ENCODE results near the gene SEC11A. TPM values are rescaled to one million over a fixed set of nuclear protein-coding genes. Genes with fewer than 3 reads are reported as not detected.

Gene SEC11A
- total RNA-seq, 1 donor from 2014 or later, result 589 TPM

DNA sequence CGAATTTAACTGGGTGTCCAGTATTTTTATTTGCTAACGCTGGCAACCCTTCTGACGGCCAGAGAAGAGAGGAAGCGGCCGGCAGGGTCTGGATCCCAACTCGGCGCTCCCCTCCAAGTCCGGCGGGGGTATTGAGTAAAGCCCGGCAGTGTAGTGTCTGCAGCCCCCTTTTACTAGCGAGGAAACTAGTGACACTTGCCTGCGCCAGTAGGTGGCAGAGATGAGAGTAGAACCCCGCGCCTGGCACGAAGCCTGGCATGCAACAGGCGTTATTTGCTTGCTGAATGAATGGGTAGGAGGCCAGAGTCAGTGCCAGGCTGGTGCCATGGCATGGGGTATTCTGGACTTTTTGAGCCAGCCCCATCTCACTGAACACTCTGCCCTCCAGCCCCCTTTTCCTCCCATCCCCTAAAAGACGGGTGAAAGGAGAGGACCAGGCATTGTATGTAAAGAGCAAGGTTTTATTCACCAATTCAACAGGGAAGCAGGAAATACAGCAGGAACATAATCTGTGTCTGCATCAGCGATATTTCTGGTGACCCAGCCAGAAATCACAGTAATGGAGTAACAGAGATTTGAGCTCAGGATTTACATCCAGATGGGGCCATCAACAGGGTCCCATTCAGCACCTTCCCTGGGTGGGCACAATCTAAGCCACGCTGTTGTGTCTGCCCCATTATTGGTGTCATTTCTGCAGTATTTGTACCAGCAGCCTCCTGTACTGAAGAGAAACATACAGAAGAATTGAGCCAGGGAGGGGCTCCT lies 61.1 kb downstream of the SEC11A start:
- Histone ChIP-seq H3K79me2 (ENCODE audit: low read depth) (peaks cover 20% of the 10 kb centered on the region), H3K9me3 (ENCODE audit: low read depth) (no peaks in the 10 kb centered on the region), H4K20me1 (ENCODE audit: low read depth) (peaks cover 8% of the 10 kb centered on the region), H3K27ac (no peak overlapping the region), H3K4me3 (peak overlapping the region; percentile 76), H3K36me3 (no peaks in the 10 kb centered on the region), H2AFZ (replicated peaks) (peak overlapping the region; percentile 71), H3K27me3 (peaks cover 20% of the 10 kb centered on the region), H3K4me2 (peak overlapping the region; percentile 83), H3K9ac (peak overlapping the region; percentile 53), H3K4me1 (peaks cover 12% of the 10 kb centered on the region), H3F3A (ENCODE audit: low read depth) (peaks cover 41% of the 10 kb centered on the region)
- TF ChIP-seq EZH2phosphoT487 (IDR thresholded peaks at IDR 0.05) (no peak), EZH2 (IDR thresholded peaks at IDR 0.05) (no peak)
- TF ChIP-seq, protein P1, sequence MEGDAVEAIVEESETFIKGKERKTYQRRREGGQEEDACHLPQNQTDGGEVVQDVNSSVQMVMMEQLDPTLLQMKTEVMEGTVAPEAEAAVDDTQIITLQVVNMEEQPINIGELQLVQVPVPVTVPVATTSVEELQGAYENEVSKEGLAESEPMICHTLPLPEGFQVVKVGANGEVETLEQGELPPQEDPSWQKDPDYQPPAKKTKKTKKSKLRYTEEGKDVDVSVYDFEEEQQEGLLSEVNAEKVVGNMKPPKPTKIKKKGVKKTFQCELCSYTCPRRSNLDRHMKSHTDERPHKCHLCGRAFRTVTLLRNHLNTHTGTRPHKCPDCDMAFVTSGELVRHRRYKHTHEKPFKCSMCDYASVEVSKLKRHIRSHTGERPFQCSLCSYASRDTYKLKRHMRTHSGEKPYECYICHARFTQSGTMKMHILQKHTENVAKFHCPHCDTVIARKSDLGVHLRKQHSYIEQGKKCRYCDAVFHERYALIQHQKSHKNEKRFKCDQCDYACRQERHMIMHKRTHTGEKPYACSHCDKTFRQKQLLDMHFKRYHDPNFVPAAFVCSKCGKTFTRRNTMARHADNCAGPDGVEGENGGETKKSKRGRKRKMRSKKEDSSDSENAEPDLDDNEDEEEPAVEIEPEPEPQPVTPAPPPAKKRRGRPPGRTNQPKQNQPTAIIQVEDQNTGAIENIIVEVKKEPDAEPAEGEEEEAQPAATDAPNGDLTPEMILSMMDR (IDR thresholded peaks at IDR 0.05), result peak; percentile 64
- Mint-ChIP-seq H3K9me3 (no peaks in the 10 kb centered on the region), H3K4me1 (peaks cover 37% of the 10 kb centered on the region), H3K36me3 (peaks cover 9% of the 10 kb centered on the region), H3K4me3 (peak overlapping the region; percentile 97), H3K27ac (no peak overlapping the region), H3K27me3 (ENCODE audit: insufficient read depth, low read depth) (peaks cover 2% of the 10 kb centered on the region)
- DNase-seq (ENCODE audit: low spot score), result peak; percentile 93

DNA sequence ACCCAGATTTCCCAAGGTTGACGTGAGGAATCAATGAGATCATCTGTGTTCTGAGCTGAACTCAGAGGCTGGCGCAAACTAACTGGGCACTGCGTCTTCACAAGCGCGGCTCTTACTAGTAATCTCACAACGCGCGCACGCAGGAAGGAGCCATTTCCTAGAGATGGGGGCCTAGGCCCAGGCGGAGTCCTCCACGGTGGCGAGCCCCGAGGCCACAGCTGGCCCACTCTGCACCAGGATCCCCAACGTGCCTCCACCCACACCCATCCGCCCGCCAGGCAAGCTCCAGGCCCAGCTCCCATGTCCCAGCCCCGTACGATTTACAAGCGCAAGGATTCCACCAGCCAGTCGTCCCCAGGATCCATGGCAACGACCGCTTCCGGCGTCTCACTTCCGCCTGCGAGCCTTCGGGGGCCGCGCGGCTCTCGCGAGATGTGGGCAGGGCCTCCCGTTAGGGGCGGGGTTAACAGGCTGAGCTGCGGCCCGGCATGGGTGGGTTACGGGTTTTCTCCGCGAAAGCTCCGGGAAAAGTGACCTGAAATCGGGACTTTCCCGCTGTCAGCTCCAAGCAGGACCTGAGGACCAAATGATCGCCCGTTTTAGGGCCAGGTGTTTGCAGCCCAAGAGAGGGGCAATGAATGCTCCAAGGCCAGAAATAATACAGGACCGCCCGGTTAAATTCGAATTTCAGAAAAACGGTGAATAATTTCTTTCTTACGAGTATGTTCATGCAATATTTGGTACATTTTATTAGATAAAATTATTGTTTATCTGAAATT lies 61.8 kb downstream of the SEC11A start, which contains the start of gene WDR73:
Gene WDR73, minus strand, starts transcription at position 374 of the 779 bp plus-strand sequence. Its CDS starts 9 bp downstream, at position 365.
- Histone ChIP-seq H3K27ac (peak within 1 kb of the TSS; percentile 5), H3F3A (ENCODE audit: low read depth) (peaks cover 33% of the 10 kb centered on the region), H3K4me1 (peaks cover 4% of the 10 kb centered on the region), H4K20me1 (ENCODE audit: low read depth) (peaks cover 4% of the 10 kb centered on the region), H3K36me3 (no peaks in the 10 kb centered on the region), H3K4me3 (peak within 1 kb of the TSS; percentile 76), H2AFZ (replicated peaks) (peak within 1 kb of the TSS; percentile 71), H3K9ac (peak within 1 kb of the TSS; percentile 90), H3K79me2 (ENCODE audit: low read depth) (peaks cover 20% of the 10 kb centered on the region), H3K9me3 (ENCODE audit: low read depth) (no peaks in the 10 kb centered on the region), H3K27me3 (peaks cover 20% of the 10 kb centered on the region), H3K4me2 (peak within 1 kb of the TSS; percentile 83)
- Mint-ChIP-seq H3K27me3 (ENCODE audit: insufficient read depth, low read depth) (peaks cover 2% of the 10 kb centered on the region), H3K9me3 (no peaks in the 10 kb centered on the region), H3K27ac (peak within 1 kb of the TSS; percentile 90), H3K36me3 (peaks cover 10% of the 10 kb centered on the region), H3K4me3 (peak within 1 kb of the TSS; percentile 97), H3K4me1 (peaks cover 31% of the 10 kb centered on the region)
- peak; percentile 98 for DNase-seq (ENCODE audit: low spot score)
- peak; percentile 35 for TF ChIP-seq EZH2 (IDR thresholded peaks at IDR 0.05)
- TF ChIP-seq, protein P1 (IDR thresholded peaks at IDR 0.05), result no peak

DNA sequence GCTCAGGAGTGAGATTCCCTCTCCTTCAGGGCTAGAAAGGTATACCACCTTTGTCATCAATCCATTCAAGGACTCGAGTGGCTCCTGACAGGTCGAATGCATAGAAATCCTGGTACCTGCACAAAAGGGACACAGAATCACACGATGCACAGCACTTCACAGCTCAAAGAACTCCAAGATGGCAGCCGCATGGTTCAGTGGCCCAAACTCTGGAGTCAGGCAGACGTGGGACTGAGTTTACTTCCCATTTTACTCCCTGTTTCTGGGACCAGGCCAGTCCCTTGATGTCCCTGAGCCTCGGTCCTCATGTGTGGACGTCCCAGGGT lies 62.4 kb downstream of the SEC11A start:
- H3K36me3 Mint-ChIP-seq, result peaks cover 14% of the 10 kb centered on the region
- peak overlapping the region; percentile 83 for H3K4me2 ChIP-seq
- no peaks in the 10 kb centered on the region for H3K4me1 ChIP-seq
- peaks cover 4% of the 10 kb centered on the region for H4K20me1 ChIP-seq (ENCODE audit: low read depth)
- TF ChIP-seq EZH2 (IDR thresholded peaks at IDR 0.05) (no peak), EZH2phosphoT487 (IDR thresholded peaks at IDR 0.05) (no peak)
- TF ChIP-seq, protein P1 (IDR thresholded peaks at IDR 0.05), result no peak
- DNase-seq (ENCODE audit: low spot score), result no peak
- H3K36me3 ChIP-seq, result no peaks in the 10 kb centered on the region
- H3K27ac ChIP-seq, result peak overlapping the region; percentile 5
- H3K4me1 Mint-ChIP-seq, result peaks cover 27% of the 10 kb centered on the region
- peaks cover 20% of the 10 kb centered on the region for H3K27me3 ChIP-seq
- peak overlapping the region; percentile 97 for H3K4me3 Mint-ChIP-seq
- peaks cover 28% of the 10 kb centered on the region for H3F3A ChIP-seq (ENCODE audit: low read depth)
- H3K4me3 ChIP-seq, result peak overlapping the region; percentile 76
- peak overlapping the region; percentile 90 for H3K9ac ChIP-seq
- H3K27ac Mint-ChIP-seq, result peak overlapping the region; percentile 90
- peaks cover 20% of the 10 kb centered on the region for H3K79me2 ChIP-seq (ENCODE audit: low read depth)
- H3K9me3 ChIP-seq (ENCODE audit: low read depth), result no peaks in the 10 kb centered on the region
- H2AFZ ChIP-seq (replicated peaks), result no peak overlapping the region
- H3K9me3 Mint-ChIP-seq, result no peaks in the 10 kb centered on the region
- H3K27me3 Mint-ChIP-seq (ENCODE audit: insufficient read depth, low read depth), result peaks cover 2% of the 10 kb centered on the region

Data from neural progenitor cell (in vitro differentiated cells).